DMS153 treated with DMSO at 0.1 percent for 48 hours (cell line): ENCODE data around the gene PHYHD1.

Experiments used
- DNase-seq: peaks from one replicate; lab custom pipeline; 2025; ENCODE audit not compliant: unreplicated experiment; lab: John Stamatoyannopoulos, UW

Gene PHYHD1

GRCh38 chr9:128969491-128969890 lies 48.7 kb downstream of the PHYHD1 start:
- DNase-seq = no peak

- no peak for DNase-seq
Measured at GRCh38 chr9:128972956-128973355, 52.2 kb downstream of the PHYHD1 start.

- DNase-seq = no peak
Measured at GRCh38 chr9:128979111-128979510, 58.3 kb downstream of the PHYHD1 start.

GRCh38 chr9:128983536-128983935 lies 62.8 kb downstream of the PHYHD1 start:
- no peak for DNase-seq

GRCh38 chr9:128986671-128987070 lies 65.9 kb downstream of the PHYHD1 start:
- DNase-seq = no peak

- no peak for DNase-seq
Measured at GRCh38 chr9:128987805-128988204, 67.0 kb downstream of the PHYHD1 start.
